ENCODE results near the gene TSPAN9. TPM values are rescaled to one million over a fixed set of nuclear protein-coding genes. Genes with fewer than 3 reads are reported as not detected.

The TSPAN9 gene
- total RNA-seq, 1 experiment from 2014 or later: 13.2 TPM

GRCh38 chr12:3090240-3091037, 13.3 kb downstream of the TSPAN9 start:
- H3K27ac ChIP-seq (ENCODE audit: low read depth, low read length): no peak overlapping the region
- no peak for DNase-seq (ENCODE audit: low read depth, low spot score)
- H2AFZ ChIP-seq (ENCODE audit: low read depth, low read length, poor library complexity, severe bottlenecking): no peak overlapping the region
- no peaks in the 10 kb centered on the region for H3K36me3 ChIP-seq (ENCODE audit: control insufficient read depth in 1 of 2, insufficient read depth in 2 of 2, low read length in 2 of 2)
- POLR2A ChIA-PET: no interaction called here
- TF ChIP-seq CBX3 (IDR thresholded peaks at IDR 0.05; ENCODE audit: low read depth) (no peak), ZNF274 (IDR thresholded peaks at IDR 0.05; ENCODE audit: low read depth, low read length) (no peak), MAX (IDR thresholded peaks at IDR 0.05) (no peak), ZFX (IDR thresholded peaks at IDR 0.05) (no peak)
- H3K4me1 ChIP-seq (ENCODE audit: control insufficient read depth in 1 of 2, insufficient read depth in 2 of 2, low read length in 2 of 2): no peaks in the 10 kb centered on the region; a peak in 1 of 4 replicates
- H3K9ac ChIP-seq (ENCODE audit: low read length): no peak overlapping the region
- intact Hi-C loops (cut with micrococcal nuclease): no loop called here
- H3K79me2 ChIP-seq (ENCODE audit: insufficient read depth, low read length): no peaks in the 10 kb centered on the region
- no peak overlapping the region for H3K4me2 ChIP-seq (ENCODE audit: low read length)
- no TSS peak for BruUV-seq (replicated peaks)
- no peak for ATAC-seq
- CTCF ChIA-PET: no interaction called here
- H3K4me3 ChIP-seq (replicated peaks in 1 of 2; ENCODE audit: low read depth in 1 of 2, low read length in 2 of 2): no peak overlapping the region
- H3K9me3 ChIP-seq (ENCODE audit: control insufficient read depth in 1 of 2, insufficient read depth in 1 of 2, low read depth in 1 of 2, low read length in 2 of 2): no peaks in the 10 kb centered on the region
- no peaks in the 10 kb centered on the region for H3K9me2 ChIP-seq (ENCODE audit: insufficient read depth)
- H4K20me1 ChIP-seq (ENCODE audit: insufficient read depth): no peaks in the 10 kb centered on the region
- H3K27me3 ChIP-seq (ENCODE audit: insufficient read depth, low read length): no peaks in the 10 kb centered on the region
- RAD21 ChIA-PET (ENCODE audit: low non-redundant PET in 1 of 2, low total read pairs in 2 of 2, uncharacterized antibody in 2 of 2, unreplicated experiment in 2 of 2): no interaction called here

- Histone ChIP-seq H2AFZ (ENCODE audit: low read depth, low read length, poor library complexity, severe bottlenecking) (no peak overlapping the region), H3K9me2 (ENCODE audit: insufficient read depth) (no peaks in the 10 kb centered on the region), H3K9me3 (ENCODE audit: control insufficient read depth in 1 of 2, insufficient read depth in 1 of 2, low read depth in 1 of 2, low read length in 2 of 2) (no peaks in the 10 kb centered on the region), H4K20me1 (ENCODE audit: insufficient read depth) (no peaks in the 10 kb centered on the region), H3K4me3 (replicated peaks in 1 of 2; ENCODE audit: low read depth in 1 of 2, low read length in 2 of 2) (no peak overlapping the region), H3K27ac (ENCODE audit: low read depth, low read length) (no peak overlapping the region), H3K79me2 (ENCODE audit: insufficient read depth, low read length) (no peaks in the 10 kb centered on the region), H3K4me2 (ENCODE audit: low read length) (no peak overlapping the region), H3K36me3 (ENCODE audit: control insufficient read depth in 1 of 2, insufficient read depth in 2 of 2, low read length in 2 of 2) (no peaks in the 10 kb centered on the region), H3K27me3 (ENCODE audit: insufficient read depth, low read length) (no peaks in the 10 kb centered on the region), H3K4me1 (ENCODE audit: control insufficient read depth in 1 of 2, insufficient read depth in 2 of 2, low read length in 2 of 2) (no peaks in the 10 kb centered on the region; a peak in 1 of 4 replicates), H3K9ac (ENCODE audit: low read length) (no peak overlapping the region)
- intact Hi-C loops (cut with micrococcal nuclease): no loop called here
- ChIA-PET POLR2A (no interaction called here), RAD21 (ENCODE audit: low non-redundant PET in 1 of 2, low total read pairs in 2 of 2, uncharacterized antibody in 2 of 2, unreplicated experiment in 2 of 2) (no interaction called here), CTCF (no interaction called here)
- ATAC-seq (no peak), DNase-seq (ENCODE audit: low read depth, low spot score) (no peak)
- TF ChIP-seq RAD21 (IDR thresholded peaks at IDR 0.05; ENCODE audit: low read depth) (no peak), POLR2A (IDR thresholded peaks at IDR 0.05; ENCODE audit: borderline replicate concordance, extremely low read depth, insufficient read depth, insufficient read length) (no peak), CEBPB (IDR thresholded peaks at IDR 0.05; ENCODE audit: low read depth) (no peak), MAX (IDR thresholded peaks at IDR 0.05) (no peak), CTCF (IDR thresholded peaks at IDR 0.05 in 2 of 3, conservative IDR thresholded peaks at IDR 0.05 in 1 of 3; ENCODE audit: borderline replicate concordance in 1 of 3, insufficient read depth in 1 of 3, low read depth in 2 of 3, low read length in 2 of 3) (no peak), CBX3 (IDR thresholded peaks at IDR 0.05; ENCODE audit: low read depth) (no peak), ATF3 (IDR thresholded peaks at IDR 0.05) (no peak), SRF (IDR thresholded peaks at IDR 0.05; ENCODE audit: low read depth) (no peak), SP1 (IDR thresholded peaks at IDR 0.05; ENCODE audit: low read depth) (no peak), ZBTB33 (IDR thresholded peaks at IDR 0.05; ENCODE audit: extremely low read depth, insufficient replicate concordance, low read length) (no peak), SIN3A (IDR thresholded peaks at IDR 0.05; ENCODE audit: low read depth) (no peak), EZH2 (IDR thresholded peaks at IDR 0.05) (no peak)
- BruUV-seq (replicated peaks): no TSS peak
These were observed 13.8 kb downstream of the TSPAN9 start for GRCh38 chr12:3091038-3091319.

Data from HCT116 (cell line).